ENCODE results near the gene PPM1M.

PPM1M gene

GRCh38 chr3:52245322-52246263 lies at the start of gene PPM1M:
Gene PPM1M, plus strand, starts transcription at chr3:52245759. Its CDS starts 66 bp downstream, at chr3:52245825.
- TF ChIP-seq CSDC2 (CRISPR knock-in tag; IDR thresholded peaks at IDR 0.05): peak; percentile 44; the same call in 1 of the 2 replicates
- TF ChIP-seq ZNF565 (CRISPR knock-in tag; conservative IDR thresholded peaks at IDR 0.05; ENCODE audit: low read depth): no peak
- no peak for TF ChIP-seq RARB (CRISPR knock-in tag; IDR thresholded peaks at IDR 0.05)
- no peak for TF ChIP-seq PATZ1 (CRISPR knock-in tag; IDR thresholded peaks at IDR 0.05; ENCODE audit: borderline replicate concordance)
- TF ChIP-seq TSHZ2 (CRISPR knock-in tag; IDR thresholded peaks at IDR 0.05): peak; percentile 28; the same call in 1 of the 2 replicates
- no peak for TF ChIP-seq ESRRG (CRISPR knock-in tag; IDR thresholded peaks at IDR 0.05)
- TF ChIP-seq ZNF70 (CRISPR knock-in tag; IDR thresholded peaks at IDR 0.05): no peak
- TF ChIP-seq SNAI2 (CRISPR knock-in tag; IDR thresholded peaks at IDR 0.05): peak; percentile 73; the same call in 1 of the 2 replicates
- no peak for TF ChIP-seq CREB5 (CRISPR knock-in tag; IDR thresholded peaks at IDR 0.05; ENCODE audit: low read depth)
- no peak for TF ChIP-seq TOX (CRISPR knock-in tag; IDR thresholded peaks at IDR 0.05; ENCODE audit: borderline replicate concordance)
- TF ChIP-seq PPARA (CRISPR knock-in tag; IDR thresholded peaks at IDR 0.05; ENCODE audit: borderline replicate concordance): no peak
- no peak for TF ChIP-seq GLIS3 (CRISPR knock-in tag; IDR thresholded peaks at IDR 0.05)
- TF ChIP-seq ISL1 (CRISPR knock-in tag; IDR thresholded peaks at IDR 0.05): no peak
- TF ChIP-seq POU6F1 (CRISPR knock-in tag; IDR thresholded peaks at IDR 0.05; ENCODE audit: borderline replicate concordance, low read depth): no peak
- TF ChIP-seq ARNTL (CRISPR knock-in tag; IDR thresholded peaks at IDR 0.05; ENCODE audit: borderline replicate concordance, low read depth): no peak
- no peak for TF ChIP-seq ZNF8 (CRISPR knock-in tag; IDR thresholded peaks at IDR 0.05)
- TF ChIP-seq ZFP3 (CRISPR knock-in tag; IDR thresholded peaks at IDR 0.05): no peak
- no peak for TF ChIP-seq ZC3H10 (CRISPR knock-in tag; IDR thresholded peaks at IDR 0.05)
- TF ChIP-seq TCF4 (CRISPR knock-in tag; IDR thresholded peaks at IDR 0.05; ENCODE audit: borderline replicate concordance): no peak
- peak; percentile 61 for ATAC-seq

GRCh38 chr3:52195823-52196331 lies 49.7 kb upstream of the PPM1M start:
- no peak for ATAC-seq
- TF ChIP-seq OSR1 (CRISPR knock-in tag; IDR thresholded peaks at IDR 0.05): no peak
- no peak for TF ChIP-seq TSHZ2 (CRISPR knock-in tag; IDR thresholded peaks at IDR 0.05)
- TF ChIP-seq ARNTL (CRISPR knock-in tag; IDR thresholded peaks at IDR 0.05; ENCODE audit: borderline replicate concordance, low read depth): no peak
- TF ChIP-seq ZFP30 (CRISPR knock-in tag; IDR thresholded peaks at IDR 0.05): no peak
- TF ChIP-seq TCF4 (CRISPR knock-in tag; IDR thresholded peaks at IDR 0.05; ENCODE audit: borderline replicate concordance): no peak
- no peak for TF ChIP-seq ZFP3 (CRISPR knock-in tag; IDR thresholded peaks at IDR 0.05)
- TF ChIP-seq ISL1 (CRISPR knock-in tag; IDR thresholded peaks at IDR 0.05): no peak

Data from SK-N-SH treated with all-trans-retinoic acid at 6 μM for 48 hours (cell line).